ENCODE results near the gene TTC4. TPM values are rescaled to one million over a fixed set of nuclear protein-coding genes. Genes with fewer than 3 reads are reported as not detected.

Gene TTC4
- polyA plus RNA-seq, 1 experiment: 20.5 TPM

DNA sequence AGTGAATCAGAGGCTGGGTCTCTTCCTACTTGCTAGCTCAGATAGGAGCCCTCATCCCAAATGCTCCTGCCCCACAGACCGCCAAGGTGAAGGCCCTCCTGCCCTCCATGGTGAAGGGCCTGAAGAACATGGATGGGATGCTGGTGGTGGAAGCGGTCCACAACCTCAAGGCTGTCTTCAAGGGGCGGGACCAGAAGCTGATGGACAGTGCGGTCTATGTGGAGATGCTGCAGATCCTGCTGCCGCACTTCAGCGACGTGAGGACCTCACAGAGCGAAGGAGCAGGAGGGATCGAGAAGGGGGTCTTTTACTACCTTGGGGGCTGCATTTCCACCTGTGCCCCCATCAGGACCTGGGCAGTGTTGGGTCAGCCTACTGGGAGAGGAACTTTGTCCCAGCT, 14.6 kb upstream of the TTC4 start:
- ChIA-PET CTCF (no interaction called here), POLR2A (no interaction called here)
- Histone ChIP-seq H3K4me3 (ENCODE audit: low read depth, low read length) (no peak overlapping the region), H3K27me3 (ENCODE audit: control insufficient read depth, insufficient read depth, low read length) (peaks cover 7% of the 10 kb centered on the region), H3K36me3 (ENCODE audit: control insufficient read depth, insufficient read depth, low read length) (no peaks in the 10 kb centered on the region)
- TF ChIP-seq, protein P1, sequence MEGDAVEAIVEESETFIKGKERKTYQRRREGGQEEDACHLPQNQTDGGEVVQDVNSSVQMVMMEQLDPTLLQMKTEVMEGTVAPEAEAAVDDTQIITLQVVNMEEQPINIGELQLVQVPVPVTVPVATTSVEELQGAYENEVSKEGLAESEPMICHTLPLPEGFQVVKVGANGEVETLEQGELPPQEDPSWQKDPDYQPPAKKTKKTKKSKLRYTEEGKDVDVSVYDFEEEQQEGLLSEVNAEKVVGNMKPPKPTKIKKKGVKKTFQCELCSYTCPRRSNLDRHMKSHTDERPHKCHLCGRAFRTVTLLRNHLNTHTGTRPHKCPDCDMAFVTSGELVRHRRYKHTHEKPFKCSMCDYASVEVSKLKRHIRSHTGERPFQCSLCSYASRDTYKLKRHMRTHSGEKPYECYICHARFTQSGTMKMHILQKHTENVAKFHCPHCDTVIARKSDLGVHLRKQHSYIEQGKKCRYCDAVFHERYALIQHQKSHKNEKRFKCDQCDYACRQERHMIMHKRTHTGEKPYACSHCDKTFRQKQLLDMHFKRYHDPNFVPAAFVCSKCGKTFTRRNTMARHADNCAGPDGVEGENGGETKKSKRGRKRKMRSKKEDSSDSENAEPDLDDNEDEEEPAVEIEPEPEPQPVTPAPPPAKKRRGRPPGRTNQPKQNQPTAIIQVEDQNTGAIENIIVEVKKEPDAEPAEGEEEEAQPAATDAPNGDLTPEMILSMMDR (IDR thresholded peaks at IDR 0.05; ENCODE audit: insufficient read depth, low read depth, low read length): no peak
- no peak for DNase-seq (ENCODE audit: low read depth)

DNA sequence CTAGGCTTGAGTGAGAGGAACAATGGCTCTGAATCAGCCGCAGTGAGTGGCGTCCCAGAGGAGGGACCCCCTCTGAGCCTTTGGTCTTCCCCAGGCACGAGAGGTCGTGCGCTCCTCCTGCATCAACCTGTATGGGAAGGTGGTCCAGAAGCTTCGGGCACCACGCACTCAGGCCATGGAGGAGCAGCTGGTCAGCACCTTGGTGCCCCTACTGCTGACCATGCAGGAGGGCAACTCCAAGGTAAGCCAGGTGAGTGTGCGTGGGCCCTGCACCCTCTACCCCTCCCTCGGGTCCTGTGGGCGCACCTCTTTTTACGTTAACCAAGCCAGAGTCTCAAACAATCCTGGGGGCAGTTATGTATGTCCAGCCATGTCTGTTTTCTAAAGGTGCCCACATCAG, 13.7 kb upstream of the TTC4 start:
- CTCF ChIA-PET: no interaction called here

DNA sequence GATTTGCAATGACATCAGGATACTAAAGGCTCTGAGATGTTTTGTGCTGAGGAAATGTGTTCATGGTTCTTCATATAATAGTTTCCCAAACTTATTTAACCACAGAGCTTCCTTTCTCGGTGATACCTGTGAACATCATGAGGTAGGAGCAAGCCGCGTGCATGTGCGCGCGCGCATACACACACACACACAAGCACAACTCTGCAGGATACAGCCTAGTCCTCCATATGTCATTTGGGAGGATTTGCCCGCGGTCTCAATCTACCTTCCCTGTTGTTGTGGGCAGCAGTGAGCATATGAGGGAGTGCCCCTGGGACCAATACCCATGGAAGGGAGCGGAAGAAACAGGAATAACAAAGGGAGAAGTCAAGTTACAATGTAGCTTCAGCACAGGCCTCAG, 12.2 kb upstream of the TTC4 start:
- DNase-seq (ENCODE audit: low read depth): no peak
- CTCF ChIA-PET: interaction anchor here (1.0 kb wide), 1 partner anchor 12 kb away, joined by 3 read pairs; no protein-coding TSS in a partner anchor
- no peak overlapping the region for H3K4me3 ChIP-seq (ENCODE audit: low read depth, low read length)
- H3K27me3 ChIP-seq (ENCODE audit: control insufficient read depth, insufficient read depth, low read length): peaks cover 11% of the 10 kb centered on the region
- POLR2A ChIA-PET: no interaction called here
- H3K36me3 ChIP-seq (ENCODE audit: control insufficient read depth, insufficient read depth, low read length): no peaks in the 10 kb centered on the region
- TF ChIP-seq, protein P1 (IDR thresholded peaks at IDR 0.05; ENCODE audit: insufficient read depth, low read depth, low read length): no peak

More for the DNA sequence above, 13.7 kb upstream of the TTC4 start:
- DNase-seq (ENCODE audit: low read depth): no peak
- no peak overlapping the region for H3K4me3 ChIP-seq (ENCODE audit: low read depth, low read length)
- no peaks in the 10 kb centered on the region for H3K36me3 ChIP-seq (ENCODE audit: control insufficient read depth, insufficient read depth, low read length)
- POLR2A ChIA-PET: no interaction called here
- peaks cover 9% of the 10 kb centered on the region for H3K27me3 ChIP-seq (ENCODE audit: control insufficient read depth, insufficient read depth, low read length)
- TF ChIP-seq, protein P1 (IDR thresholded peaks at IDR 0.05; ENCODE audit: insufficient read depth, low read depth, low read length): no peak

GRCh38 chr1:54705153-54705552, 10.5 kb upstream of the TTC4 start:
- no peak for DNase-seq (ENCODE audit: low read depth)
- POLR2A ChIA-PET: no interaction called here
- no peaks in the 10 kb centered on the region for H3K36me3 ChIP-seq (ENCODE audit: control insufficient read depth, insufficient read depth, low read length)
- TF ChIP-seq, protein P1 (IDR thresholded peaks at IDR 0.05; ENCODE audit: insufficient read depth, low read depth, low read length): no peak
- CTCF ChIA-PET: no interaction called here
- H3K4me3 ChIP-seq (ENCODE audit: low read depth, low read length): no peak overlapping the region
- peaks cover 12% of the 10 kb centered on the region for H3K27me3 ChIP-seq (ENCODE audit: control insufficient read depth, insufficient read depth, low read length)

DNA sequence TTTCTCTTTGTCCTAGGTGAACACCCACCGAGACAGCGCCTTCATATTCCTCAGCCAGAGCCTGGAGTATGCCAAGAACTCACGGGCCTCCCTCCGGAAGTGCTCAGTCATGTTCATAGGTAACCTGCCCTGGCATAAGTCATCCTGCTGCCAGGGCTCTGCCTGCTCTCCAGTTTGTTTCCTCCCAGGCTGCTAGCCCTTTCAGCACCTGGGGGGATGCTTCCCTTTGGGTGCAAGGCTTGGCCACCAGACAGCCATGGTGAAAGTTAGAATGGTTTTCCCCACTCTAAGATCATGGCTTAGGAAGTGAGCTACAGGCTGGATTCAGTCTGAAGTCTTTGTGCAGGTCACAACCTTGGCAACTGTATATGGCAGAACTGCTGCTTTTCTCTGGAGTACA, 9.2 kb upstream of the TTC4 start:
- DNase-seq (ENCODE audit: low read depth): no peak
- ChIA-PET POLR2A (interaction anchor here (0.5 kb wide), 1 partner anchor 156 kb away, joined by 13 read pairs; no protein-coding TSS in a partner anchor), CTCF (no interaction called here)
- TF ChIP-seq, protein P1 (IDR thresholded peaks at IDR 0.05; ENCODE audit: insufficient read depth, low read depth, low read length): no peak
- H3K36me3 ChIP-seq (ENCODE audit: control insufficient read depth, insufficient read depth, low read length): no peaks in the 10 kb centered on the region
- no peak overlapping the region for H3K4me3 ChIP-seq (ENCODE audit: low read depth, low read length)
- peaks cover 8% of the 10 kb centered on the region for H3K27me3 ChIP-seq (ENCODE audit: control insufficient read depth, insufficient read depth, low read length)
